Raji (cell line): ENCODE results near the gene SLC7A14.

ENCODE experiments used
- POLR2A ChIP-seq: IDR thresholded peaks from 2 replicates; pipeline ENCODE4 v1.6.1; 2011; ENCODE audit warnings: low read depth, low read length, control low read depth; ENCODE audit not compliant: insufficient read depth

Gene SLC7A14

GRCh38 chr3:170496026-170496867, 89.6 kb downstream of the SLC7A14 start:
- TF ChIP-seq POLR2A: no peak

- no peak for TF ChIP-seq POLR2A
Observed at GRCh38 chr3:170494766-170495165, 91.1 kb downstream of the SLC7A14 start.

DNA sequence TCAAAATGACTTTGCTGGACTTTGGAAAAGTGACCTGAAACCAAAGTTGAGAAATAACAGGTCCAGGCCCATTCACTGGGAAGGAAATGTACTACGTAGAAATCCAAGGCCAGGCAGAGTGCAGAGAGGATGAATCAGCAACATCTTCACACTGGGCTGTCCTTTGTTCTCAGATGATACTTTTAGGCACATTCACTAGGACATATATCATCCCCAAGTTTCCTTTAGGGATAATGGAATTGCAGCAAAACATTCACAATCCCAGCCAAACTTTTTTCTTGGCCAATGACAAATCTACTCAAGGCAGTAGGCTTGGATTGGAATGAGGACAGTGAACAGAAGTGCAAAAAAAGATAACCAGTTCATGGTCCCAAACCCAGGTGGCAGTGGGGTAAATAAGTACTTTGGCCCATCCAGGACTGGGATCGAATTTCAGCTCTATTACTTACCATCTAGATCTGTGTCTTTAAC, 92.1 kb downstream of the SLC7A14 start:
- no peak for TF ChIP-seq POLR2A

DNA sequence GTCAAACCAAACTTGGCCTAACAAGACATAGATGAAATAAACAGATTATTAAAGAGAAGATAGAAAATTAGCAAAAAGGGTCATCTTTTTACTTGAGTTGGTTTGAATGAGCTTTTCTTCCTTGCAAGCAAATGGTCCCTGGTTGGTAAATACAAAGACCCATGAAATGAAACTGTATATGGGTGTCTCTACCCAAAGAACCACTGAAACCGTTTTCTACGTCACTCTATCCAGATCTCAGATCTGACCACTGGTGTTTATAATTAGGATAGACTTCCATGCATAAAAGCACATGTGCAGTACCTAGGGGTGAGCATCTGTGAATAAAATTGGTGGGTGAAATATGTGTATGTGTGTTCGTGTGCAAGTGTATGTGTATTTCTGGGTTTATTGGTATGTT, 94.0 kb downstream of the SLC7A14 start:
- no peak for TF ChIP-seq POLR2A

DNA sequence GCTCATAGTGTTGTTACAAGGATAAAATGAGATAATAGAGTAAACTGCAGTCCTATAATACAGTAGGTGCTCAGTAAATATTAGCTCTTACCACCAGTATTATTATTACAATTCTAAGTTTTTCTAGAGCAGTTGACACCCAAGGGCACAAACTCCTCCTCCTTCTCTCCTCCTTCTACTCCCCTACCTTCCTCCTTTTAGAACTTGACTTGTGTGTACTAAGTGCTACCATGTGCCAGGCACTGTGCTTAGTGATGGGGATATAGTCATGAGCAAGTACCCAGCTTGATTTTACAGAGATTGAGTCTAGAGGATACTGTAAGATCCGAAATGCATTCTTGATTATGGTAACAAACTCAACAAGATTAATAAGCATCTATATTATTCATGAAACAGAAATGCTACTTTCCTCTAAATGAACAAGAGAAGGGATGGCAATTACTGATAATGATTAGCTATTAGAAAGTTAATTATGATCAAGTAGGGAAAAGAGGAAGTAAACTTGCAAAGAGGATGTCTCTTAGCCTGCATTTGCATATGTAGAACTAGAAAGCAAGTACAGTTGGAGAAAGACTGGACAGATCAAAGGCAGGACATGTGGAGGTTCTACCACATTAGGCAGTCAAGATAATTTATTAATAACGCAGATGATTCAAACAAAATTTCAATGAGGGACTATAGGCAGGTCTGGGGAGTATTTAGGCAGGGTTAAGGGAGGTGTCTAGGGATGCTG, 94.9 kb downstream of the SLC7A14 start:
- TF ChIP-seq POLR2A: no peak

DNA sequence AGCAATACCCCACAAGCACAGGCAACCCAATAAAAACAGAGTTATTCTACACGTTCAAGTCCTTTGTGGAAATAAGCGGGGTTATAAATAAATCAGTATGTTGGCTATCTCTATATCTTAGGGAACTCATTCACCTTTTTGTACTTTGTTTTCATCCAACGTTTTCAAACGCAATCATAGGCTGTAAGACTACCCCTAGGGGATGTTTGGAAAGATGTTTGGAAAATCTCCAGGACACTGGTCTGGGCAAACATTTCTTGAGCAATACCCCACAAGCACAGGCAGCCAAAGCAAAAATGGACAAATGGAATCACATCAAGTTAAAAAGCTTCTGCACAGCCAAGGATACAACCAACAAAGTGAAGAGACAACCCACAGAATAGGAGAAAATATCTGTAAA, 97.1 kb downstream of the SLC7A14 start:
- TF ChIP-seq POLR2A: no peak

DNA sequence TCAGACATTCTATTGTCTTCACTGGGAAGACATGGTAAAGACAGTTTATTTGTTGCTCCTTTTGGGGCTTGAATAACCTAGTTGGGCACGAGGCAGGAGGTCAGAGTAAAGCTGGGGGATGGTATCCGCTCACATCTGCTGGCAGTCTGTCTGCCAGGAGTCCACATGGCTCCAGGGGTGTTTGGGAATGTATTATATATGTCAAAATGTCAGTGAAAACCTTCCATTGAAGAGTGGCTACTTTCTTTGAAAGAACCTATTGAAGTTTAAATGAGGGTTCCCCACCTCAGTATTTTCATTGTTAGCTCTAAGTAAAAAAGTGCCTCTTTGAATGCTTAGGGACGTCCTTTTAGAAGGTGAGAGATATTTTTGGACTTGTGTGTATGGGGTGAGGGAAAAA, 98.8 kb downstream of the SLC7A14 start:
- TF ChIP-seq POLR2A: no peak

DNA sequence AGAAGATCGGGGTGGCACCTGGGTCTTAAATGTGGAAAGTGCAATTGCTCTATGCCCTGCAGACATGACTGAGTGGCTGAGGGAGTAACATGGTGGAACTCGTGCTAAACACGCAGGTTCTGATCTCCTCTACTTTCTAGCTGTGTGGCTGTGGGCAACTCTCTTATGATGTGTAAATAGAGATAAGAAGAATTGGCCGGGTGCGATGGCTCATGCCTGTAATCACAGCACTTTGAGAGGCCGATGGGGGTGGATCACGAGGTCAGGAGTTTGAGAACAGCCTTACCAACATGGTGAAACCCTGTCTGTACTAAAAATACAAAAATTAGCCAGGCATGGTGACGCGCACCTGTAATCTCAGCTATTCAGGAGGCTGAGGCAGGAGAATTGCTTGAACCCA, 99.5 kb downstream of the SLC7A14 start:
- no peak for TF ChIP-seq POLR2A

GRCh38 chr3:170485696-170486095, 100.2 kb downstream of the SLC7A14 start:
- no peak for TF ChIP-seq POLR2A

- no peak for TF ChIP-seq POLR2A
Observed at GRCh38 chr3:170485294-170485693, 100.6 kb downstream of the SLC7A14 start.

DNA sequence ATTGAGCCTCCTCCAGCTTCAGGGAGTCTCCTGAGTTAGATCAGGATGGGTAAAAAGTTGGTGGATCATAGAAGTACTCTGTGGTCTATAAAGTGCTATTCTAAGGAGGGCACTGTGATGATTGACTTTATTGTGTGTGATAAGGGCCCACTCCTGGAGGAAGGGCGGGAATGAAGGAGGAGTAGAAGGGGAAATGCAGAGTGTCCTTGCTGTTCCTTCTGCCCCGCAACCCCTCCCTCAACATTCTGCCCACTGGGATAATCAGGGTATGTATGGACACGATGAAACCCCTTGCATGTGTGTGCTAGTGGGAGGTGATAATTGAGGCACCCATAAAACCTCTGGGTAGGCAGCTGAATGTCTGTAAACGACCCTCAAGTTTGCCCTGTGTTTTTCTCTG, 101.0 kb downstream of the SLC7A14 start:
- no peak for TF ChIP-seq POLR2A

- TF ChIP-seq POLR2A: no peak
Observed at GRCh38 chr3:170483485-170484262, 102.2 kb downstream of the SLC7A14 start.

DNA sequence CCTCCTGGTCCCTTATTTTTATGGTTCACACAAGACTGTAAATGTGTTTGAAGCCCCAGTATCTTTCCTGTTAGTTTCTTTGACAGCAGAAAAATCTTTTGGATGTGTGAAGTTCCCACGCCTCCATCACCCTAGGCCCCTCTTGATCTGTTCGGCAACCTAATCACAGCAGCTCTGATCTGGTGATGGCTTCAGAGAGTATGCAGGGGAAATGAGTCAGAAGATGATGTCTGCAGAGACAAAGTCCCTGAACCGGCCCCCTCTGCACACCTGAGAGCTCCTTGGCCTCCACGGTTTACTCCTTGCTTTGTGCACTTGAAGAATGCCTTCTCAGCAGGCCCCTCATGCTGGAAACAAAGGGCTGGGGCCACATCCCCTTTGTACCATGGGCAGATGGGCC, 103.7 kb downstream of the SLC7A14 start:
- TF ChIP-seq POLR2A: no peak

DNA sequence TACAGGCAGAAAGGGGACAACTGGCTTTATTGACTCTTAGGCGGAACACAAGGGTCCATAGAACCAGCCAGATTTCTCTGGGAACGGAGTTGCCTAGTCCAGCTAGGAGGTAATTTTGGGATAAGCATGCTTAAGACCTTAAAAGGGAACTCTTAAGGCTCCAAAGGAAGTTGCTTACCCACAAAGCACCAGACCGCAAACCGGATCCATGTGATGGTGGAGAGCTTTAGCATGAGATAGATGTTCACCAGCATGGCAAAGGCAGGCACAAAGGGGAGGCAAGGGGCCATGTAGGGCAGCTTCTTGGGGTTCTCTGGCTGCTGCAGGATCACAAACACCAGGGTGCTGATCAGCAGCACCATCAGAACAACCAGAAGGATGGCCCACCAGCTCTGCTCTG, 105.8 kb downstream of the SLC7A14 start:
- TF ChIP-seq POLR2A: no peak

DNA sequence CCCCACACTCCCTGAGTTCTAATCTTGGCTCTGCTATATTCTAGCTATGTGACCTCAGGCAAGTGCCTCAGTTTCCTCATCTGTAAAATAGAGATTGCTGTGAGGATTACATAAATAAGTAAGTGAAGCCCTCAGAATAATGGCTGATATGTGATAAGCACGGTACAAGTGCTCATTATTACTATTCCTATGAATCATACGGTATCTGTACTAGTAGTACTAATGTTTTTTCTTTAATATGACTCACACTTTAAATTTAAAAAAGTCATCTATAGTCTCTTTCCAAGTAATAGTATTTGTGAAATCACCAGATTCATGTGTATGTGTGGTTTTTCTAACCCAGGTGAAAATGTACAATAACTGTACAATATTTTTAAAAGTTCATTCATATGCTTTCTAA, 108.5 kb downstream of the SLC7A14 start:
- no peak for TF ChIP-seq POLR2A
